B cell (primary cell): ENCODE data around the gene RGS14. TPM values are rescaled to one million over a fixed set of nuclear protein-coding genes. Genes with fewer than 3 reads are reported as not detected.

Experiments used
- ATAC-seq: fragments of 200-7000 bp; cut with Tn5 transposase; one replicate; pipeline ENCODE4 v1.10.0; 2021; ENCODE audit warnings: low read depth, mild to moderate bottlenecking, moderate number of reproducible peaks, moderate library complexity
- CTCF ChIA-PET: fragments of 350-600 bp; sonication (Branson Sonifier 250); formaldehyde crosslinking; loops from one replicate; lab custom pipeline; 2021; ENCODE audit warnings: antibody characterized with exemption, inconsistent platforms; lab: Charles Lee
- POLR2A ChIA-PET: fragments of 350-600 bp; sonication (Branson Sonifier 250); formaldehyde crosslinking; loops from one replicate; lab custom pipeline; 2021; ENCODE audit warnings: antibody characterized with exemption; lab: Charles Lee
- DNase-seq: peaks from one replicate; pipeline ENCODE4 v3.0.0; 2013
- H2AFZ ChIP-seq: 2 replicates; pipeline ENCODE4 v1.6.1; 2012; ENCODE audit warnings: mild to moderate bottlenecking, low read depth, low read length; ENCODE audit not compliant: insufficient read depth, poor library complexity, severe bottlenecking
- H3K27ac ChIP-seq, 2 donors: 1 replicate in 1 of 2; 2 replicates in 1 of 2; pipeline ENCODE4 v1.5.1; 2012 to 2013; ENCODE audit warnings: low read length in 2 of 2, mild to moderate bottlenecking in 2 of 2, moderate library complexity in 1 of 2
- H3K27me3 ChIP-seq, 4 experiments: fragments of 200-600 bp in 1 of 4; sonication (generic) in 1 of 4; replicated peaks in 1 of 4; 1 replicate in 2 of 4; 2 replicates in 2 of 4; pipeline versions ENCODE4 v1.6.1 to v1.7.0; 2013 to 2016; ENCODE audit warnings: low read length in 3 of 4, mild to moderate bottlenecking in 2 of 4, mixed read lengths in 1 of 4, moderate library complexity in 1 of 4; ENCODE audit not compliant: insufficient read depth in 4 of 4, control insufficient read depth in 3 of 4; ENCODE audit errors: control extremely low read depth in 1 of 4
- H3K36me3 ChIP-seq, 2 experiments: replicated peaks in 1 of 2; 1 replicate in 1 of 2; 2 replicates in 1 of 2; pipeline versions ENCODE4 v1.6.1 to v1.7.1; 2013; ENCODE audit warnings: low read length in 1 of 2; ENCODE audit not compliant: insufficient read depth in 2 of 2, control insufficient read depth in 1 of 2; ENCODE audit errors: control extremely low read depth in 1 of 2, extremely low read depth in 1 of 2
- H3K4me1 ChIP-seq, 2 donors: fragments of 200-600 bp in 1 of 2; sonication (generic) in 1 of 2; 1 replicate in 1 of 2; 2 replicates in 1 of 2; pipeline versions ENCODE4 v1.5.1 to v1.6.1; 2013 to 2017; ENCODE audit warnings: low read length in 2 of 2; ENCODE audit not compliant: control insufficient read depth in 2 of 2, insufficient read depth in 2 of 2
- H3K4me2 ChIP-seq: replicated peaks from 2 replicates; pipeline ENCODE3; 2012; ENCODE audit warnings: mild to moderate bottlenecking, low read depth, low read length; ENCODE audit not compliant: poor library complexity, severe bottlenecking
- H3K4me3 ChIP-seq, 5 experiments: fragments of 200-600 bp in 1 of 5; sonication (generic) in 1 of 5; 1 replicate in 3 of 5; 2 replicates in 2 of 5; pipeline versions ENCODE4 v1.5.1 to v1.7.0; 2011 to 2016; ENCODE audit warnings: low read length in 4 of 5, mild to moderate bottlenecking in 4 of 5, low read depth in 2 of 5, control low read depth in 1 of 5, moderate library complexity in 1 of 5; ENCODE audit not compliant: insufficient read depth in 1 of 5; ENCODE audit errors: control extremely low read depth in 1 of 5, extremely low read depth in 1 of 5
- H3K79me2 ChIP-seq: fragments of 200-600 bp; sonication (generic); one replicate; pipeline ENCODE4 v1.6.0; 2016; ENCODE audit warnings: low read length; ENCODE audit not compliant: control insufficient read depth, insufficient read depth
- H3K9ac ChIP-seq: fragments of 200-600 bp; sonication (generic); 2 replicates; pipeline ENCODE4 v1.6.1; 2017; ENCODE audit warnings: mild to moderate bottlenecking, low read length, moderate library complexity
- H3K9me3 ChIP-seq, 3 donors: one replicate each; pipeline versions ENCODE4 v1.6.1 to v1.7.1; 2013; ENCODE audit warnings: low read length in 2 of 3; ENCODE audit not compliant: control insufficient read depth in 2 of 3, insufficient read depth in 1 of 3; ENCODE audit errors: control extremely low read depth in 1 of 3
- H4K20me1 ChIP-seq: 2 replicates; pipeline ENCODE4 v1.6.0; 2012; ENCODE audit warnings: mild to moderate bottlenecking, low read length; ENCODE audit not compliant: insufficient read depth, control insufficient read depth, poor library complexity, severe bottlenecking
- H3K27ac Mint-ChIP-seq: one replicate; pipeline ENCODE4 v1.8.0; 2021; ENCODE audit warnings: mixed read lengths
- H3K27me3 Mint-ChIP-seq: one replicate; pipeline ENCODE4 v1.8.0; 2021; ENCODE audit warnings: mixed read lengths
- H3K4me1 Mint-ChIP-seq: one replicate; pipeline ENCODE4 v1.8.0; 2021; ENCODE audit warnings: mixed read lengths
- H3K4me3 Mint-ChIP-seq: one replicate; pipeline ENCODE4 v1.8.0; 2021; ENCODE audit warnings: mixed read lengths
- H3K9me3 Mint-ChIP-seq: one replicate; pipeline ENCODE4 v1.8.0; 2022; ENCODE audit warnings: mixed read lengths; ENCODE audit not compliant: insufficient read depth
- EZH2 ChIP-seq: IDR thresholded peaks from 2 replicates; pipeline ENCODE4 v1.6.1; 2012; ENCODE audit warnings: borderline replicate concordance, low read depth, mild to moderate bottlenecking, moderate library complexity, low read length; ENCODE audit not compliant: insufficient read depth, poor library complexity, severe bottlenecking
- WGBS: methylation state at CpG from one replicate; pipeline ENCODE4 v1.1.5; 2013; ENCODE audit warnings: missing lambda C conversion rate; ENCODE audit not compliant: insufficient coverage; 5-methylcytosine and 5-hydroxymethylcytosine counted together
- intact Hi-C: fragments of 100-400 bp; cut with micrococcal nuclease; formaldehyde crosslinking; loops from one replicate; pipeline ENCODE4 v1.10.0; 2022
- polyA plus RNA-seq: library from polyadenylated mRNA; depleted of rRNA; stranded (reverse); fragments of >200 nt; gene quantifications from 2 replicates; pipeline ENCODE4 v1.2.3, GENCODE V29; 2012
- total RNA-seq, 2 donors: library from RNA; stranded (reverse); fragments of 120-200 nt in 1 of 2; gene quantifications; 1 replicate in 1 of 2; 2 replicates in 1 of 2; pipeline versions ENCODE4 v1.2.3 to v1.2.4, GENCODE V29; 2013 to 2022
- TF ChIP-seq, protein P1 (sequence below): fragments of 200-600 bp; IDR thresholded peaks from one replicate; pipeline ENCODE4 v1.8.0; 2022; ENCODE audit warnings: antibody characterized with exemption, mild to moderate bottlenecking

Gene RGS14
- total and polyA plus RNA-seq, 2 donors (not counting 1 experiment from before 2014, with no cell fraction given): 85.8 to 184 TPM

DNA sequence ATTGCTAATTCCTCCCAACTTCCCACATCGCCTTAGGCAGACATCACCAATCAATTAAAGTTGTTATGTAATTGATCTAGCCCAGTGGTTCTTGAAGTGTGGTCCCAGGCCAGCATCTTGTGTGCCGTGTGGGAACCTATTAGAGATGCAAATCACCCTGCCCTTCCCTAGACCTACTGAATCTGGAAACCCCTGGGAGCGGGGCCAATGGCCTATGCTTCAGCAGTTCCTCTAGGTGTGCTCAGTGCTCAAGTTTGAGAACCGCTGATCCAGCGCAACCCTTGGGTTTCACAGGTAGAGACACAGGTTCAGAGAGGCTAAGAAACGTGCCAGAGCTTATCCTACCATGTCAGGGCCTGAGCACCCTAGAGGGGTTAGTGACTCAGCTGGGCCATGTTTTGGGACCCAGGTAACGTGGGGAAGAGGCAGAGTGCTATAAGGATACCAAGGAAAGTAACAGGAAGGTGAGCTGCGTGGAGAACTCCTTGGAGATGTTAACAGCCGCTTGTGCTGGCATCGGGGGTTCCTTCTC is 30.9 kb downstream of the RGS14 start:
- TF ChIP-seq, protein P1, sequence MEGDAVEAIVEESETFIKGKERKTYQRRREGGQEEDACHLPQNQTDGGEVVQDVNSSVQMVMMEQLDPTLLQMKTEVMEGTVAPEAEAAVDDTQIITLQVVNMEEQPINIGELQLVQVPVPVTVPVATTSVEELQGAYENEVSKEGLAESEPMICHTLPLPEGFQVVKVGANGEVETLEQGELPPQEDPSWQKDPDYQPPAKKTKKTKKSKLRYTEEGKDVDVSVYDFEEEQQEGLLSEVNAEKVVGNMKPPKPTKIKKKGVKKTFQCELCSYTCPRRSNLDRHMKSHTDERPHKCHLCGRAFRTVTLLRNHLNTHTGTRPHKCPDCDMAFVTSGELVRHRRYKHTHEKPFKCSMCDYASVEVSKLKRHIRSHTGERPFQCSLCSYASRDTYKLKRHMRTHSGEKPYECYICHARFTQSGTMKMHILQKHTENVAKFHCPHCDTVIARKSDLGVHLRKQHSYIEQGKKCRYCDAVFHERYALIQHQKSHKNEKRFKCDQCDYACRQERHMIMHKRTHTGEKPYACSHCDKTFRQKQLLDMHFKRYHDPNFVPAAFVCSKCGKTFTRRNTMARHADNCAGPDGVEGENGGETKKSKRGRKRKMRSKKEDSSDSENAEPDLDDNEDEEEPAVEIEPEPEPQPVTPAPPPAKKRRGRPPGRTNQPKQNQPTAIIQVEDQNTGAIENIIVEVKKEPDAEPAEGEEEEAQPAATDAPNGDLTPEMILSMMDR: no peak
- TF ChIP-seq EZH2: no peak
- Histone ChIP-seq H3K27ac (no peak overlapping the region), H2AFZ (no peak overlapping the region), H3K79me2 (no peaks in the 10 kb centered on the region), H3K4me1 (peaks cover 14 to 24% of the 10 kb centered on the region in 2 donors), H3K4me2 (no peak overlapping the region), H4K20me1 (no peaks in the 10 kb centered on the region), H3K4me3 (no peak overlapping the region), H3K27me3 (peaks cover 0 to 5% (median 0%) of the 10 kb centered on the region in 4 experiments), H3K9ac (no peak overlapping the region), H3K9me3 (no peaks in the 10 kb centered on the region), H3K36me3 (no peaks in the 10 kb centered on the region)
- ChIA-PET CTCF (interaction anchor here (1.0 to 10.1 kb wide), 10 partner anchors 15 to 128 kb away, joined by 3 to 186 read pairs (median 20); partner anchors contain the start of genes DDX41, DOK3, F12 and PDLIM7), POLR2A (interaction anchor here (2.3 kb wide), 1 partner anchor 65 kb away, joined by 17 read pairs; no protein-coding TSS in a partner anchor)
- intact Hi-C loops: no loop called here
- Mint-ChIP-seq H3K9me3 (no peaks in the 10 kb centered on the region), H3K4me3 (no peak overlapping the region), H3K4me1 (peaks cover 27% of the 10 kb centered on the region), H3K27me3 (peaks cover 15% of the 10 kb centered on the region), H3K27ac (no peak overlapping the region)
- ATAC-seq: no peak
- WGBS: 94% methylated on average over 8 of the region's 10 CpGs
- DNase-seq: no peak
